GM10266 (cell line): ENCODE data around the gene IFTAP.
A peak's percentile ranks its signal among the peaks of the same experiment; 100 is the strongest.
"Not testable (repeated sequence)": the region's sequence is repeated elsewhere in the genome, so short reads cannot be mapped to it uniquely, and the experiment has no call there.

Source experiments
- DNase-seq: peaks from one replicate; pipeline ENCODE4 v3.0.0; 2012; ENCODE audit errors: extremely low spot score
- CTCF ChIP-seq: IDR thresholded peaks from 2 replicates; pipeline ENCODE4 v1.5.1; 2012; ENCODE audit warnings: mild to moderate bottlenecking, low read depth; ENCODE audit not compliant: control insufficient read depth, insufficient read depth; ENCODE audit errors: missing control alignments

IFTAP gene

GRCh38 chr11:36594316-36594989 lies at the start of gene IFTAP:
IFTAP (plus strand) TSS chr11:36594502; CDS start chr11:36610104, 15,602 bp downstream.
- DNase-seq = no peak
- no peak for TF ChIP-seq CTCF

- DNase-seq = no peak
Observed at GRCh38 chr11:36550385-36551115, 43.8 kb upstream of the IFTAP start.

GRCh38 chr11:36557390-36557789 lies 36.9 kb upstream of the IFTAP start:
- not testable (repeated sequence) for DNase-seq

More at GRCh38 chr11:36550385-36551115, 43.8 kb upstream of the IFTAP start:
- no peak for TF ChIP-seq CTCF

- no peak for DNase-seq
- no peak for TF ChIP-seq CTCF
Observed at GRCh38 chr11:36557991-36558390, 36.3 kb upstream of the IFTAP start.

- TF ChIP-seq CTCF = no peak
- peak; percentile 22 for DNase-seq
Observed at GRCh38 chr11:36558571-36559413, 35.5 kb upstream of the IFTAP start.

- peak; percentile 45 for DNase-seq
- TF ChIP-seq CTCF = peak; percentile 60
Observed at GRCh38 chr11:36564376-36565030, 29.8 kb upstream of the IFTAP start.

- DNase-seq = no peak
- no peak for TF ChIP-seq CTCF
Observed at GRCh38 chr11:36565031-36565610, 29.2 kb upstream of the IFTAP start.
